Inferior parietal cortex (tissue), 1 donor: ENCODE measurements around the gene MT1X.

Experiments
- DNase-seq: peaks from one replicate; pipeline ENCODE4 v3.0.0-alpha.2; 2016; ENCODE audit errors: extremely low spot score

MT1X gene

GRCh38 chr16:56679078-56679730 is 3.1 kb upstream of the MT1X start:
- DNase-seq: no peak

- no peak for DNase-seq
These were observed 2.5 kb upstream of the MT1X start for GRCh38 chr16:56679818-56680217.

GRCh38 chr16:56682703-56683397 is 580 bp downstream of the MT1X start:
- DNase-seq: no peak

GRCh38 chr16:56683424-56684172 is 1.3 kb downstream of the MT1X start:
- DNase-seq: no peak

- no peak for DNase-seq
These were observed 2.1 kb downstream of the MT1X start for GRCh38 chr16:56684256-56684925.

GRCh38 chr16:56684926-56685590 is 2.8 kb downstream of the MT1X start:
- DNase-seq: no peak

- DNase-seq: no peak
These were observed 4.5 kb downstream of the MT1X start for GRCh38 chr16:56686758-56687157.

- DNase-seq: no peak
These were observed 6.5 kb downstream of the MT1X start for GRCh38 chr16:56688762-56689161.

GRCh38 chr16:56689171-56689570 is 6.9 kb downstream of the MT1X start:
- DNase-seq: no peak

- no peak for DNase-seq
These were observed 8.3 kb downstream of the MT1X start for GRCh38 chr16:56690420-56691122.

- no peak for DNase-seq
These were observed 9.6 kb downstream of the MT1X start for GRCh38 chr16:56691885-56692284.

GRCh38 chr16:56695246-56695645 is 13.0 kb downstream of the MT1X start:
- no peak for DNase-seq

GRCh38 chr16:56697456-56698155 is 15.3 kb downstream of the MT1X start:
- DNase-seq: no peak

GRCh38 chr16:56700195-56700594 is 17.9 kb downstream of the MT1X start:
- no peak for DNase-seq

- DNase-seq: no peak
These were observed 18.4 kb downstream of the MT1X start for GRCh38 chr16:56700631-56701030.

- no peak for DNase-seq
These were observed 19.3 kb downstream of the MT1X start for GRCh38 chr16:56701534-56701933.

- no peak for DNase-seq
These were observed 20.6 kb downstream of the MT1X start for GRCh38 chr16:56702836-56703235.

GRCh38 chr16:56708525-56709442 is 26.5 kb downstream of the MT1X start:
- no peak for DNase-seq

- DNase-seq: no peak
These were observed 27.3 kb downstream of the MT1X start for GRCh38 chr16:56709443-56710040.
